AG20443 (cell line): ENCODE results near the gene IL10RA.
"Not testable (repeated sequence)": the region's sequence is repeated elsewhere in the genome, so short reads cannot be mapped to it uniquely, and the experiment has no call there.

ENCODE experiments used
- DNase-seq: peaks from one replicate; pipeline ENCODE4 v3.0.0; 2012; ENCODE audit warnings: low spot score, mixed read lengths

The IL10RA gene

DNA sequence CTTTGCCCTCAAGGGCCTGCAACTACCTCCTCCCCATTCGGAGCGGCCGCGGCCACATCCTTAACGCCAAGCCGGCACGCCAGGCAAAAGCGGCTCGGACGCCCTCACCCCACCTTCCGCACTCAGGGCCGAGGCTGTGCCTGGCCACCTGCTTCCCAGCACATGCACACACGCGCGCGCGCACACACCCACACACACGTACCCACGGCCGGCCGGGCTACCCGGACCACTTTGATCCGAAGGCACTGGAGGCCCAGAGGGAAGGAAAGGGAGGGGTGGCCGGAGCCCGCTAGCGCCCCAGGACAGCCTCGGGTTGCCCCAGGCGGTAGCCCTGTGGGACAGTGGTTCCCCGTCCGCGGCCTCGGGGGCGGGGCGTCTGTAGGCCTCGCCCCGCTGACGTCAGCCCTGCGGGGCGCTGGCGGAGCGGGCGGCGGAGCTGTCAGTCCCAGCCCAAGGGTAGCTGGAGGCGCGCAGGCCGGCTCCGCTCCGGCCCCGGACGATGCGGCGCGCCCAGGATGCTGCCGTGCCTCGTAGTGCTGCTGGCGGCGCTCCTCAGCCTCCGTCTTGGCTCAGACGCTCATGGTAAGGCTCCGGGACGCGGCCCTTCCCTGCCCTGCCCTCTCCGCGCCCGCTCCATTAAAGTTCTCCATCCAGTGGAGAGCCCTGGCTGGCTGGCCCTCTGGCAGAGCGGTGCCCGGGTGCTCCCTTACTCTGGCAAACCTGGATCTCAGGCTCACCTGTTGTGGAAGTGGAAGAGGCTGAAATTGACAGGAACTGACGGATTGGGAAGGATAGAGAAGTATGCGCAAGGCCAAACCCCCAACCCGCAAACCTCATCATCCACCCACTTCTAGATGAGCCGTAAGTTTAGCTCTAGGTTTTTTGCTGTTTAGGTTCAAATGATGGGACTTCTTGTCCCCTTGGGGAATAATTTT lies at the start of gene IL10RA:
Gene IL10RA (plus strand): TSS at position 442 of the 935 bp plus-strand sequence. CDS start 74 bp downstream, at position 516.
- peak; percentile 82 for DNase-seq

DNA sequence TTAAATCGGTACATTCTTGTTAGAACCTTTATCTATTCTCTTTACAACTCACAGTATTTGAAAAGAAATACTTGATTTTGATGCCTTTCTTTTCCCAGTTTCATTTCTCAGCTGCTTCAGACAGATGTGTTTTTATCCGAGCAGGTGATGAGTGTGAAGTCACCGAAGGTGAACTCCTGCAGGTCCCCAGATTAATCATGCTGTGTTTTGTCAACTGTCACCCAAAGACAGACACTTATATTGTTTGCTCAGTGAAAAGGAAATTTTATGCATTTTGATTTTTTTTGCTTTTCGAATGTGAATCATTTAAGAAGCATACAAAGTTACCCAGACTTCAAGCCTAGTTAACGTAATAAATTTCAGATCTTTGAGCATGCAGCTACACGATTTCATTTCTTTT lies 49.2 kb upstream of the IL10RA start:
- DNase-seq: no peak

DNA sequence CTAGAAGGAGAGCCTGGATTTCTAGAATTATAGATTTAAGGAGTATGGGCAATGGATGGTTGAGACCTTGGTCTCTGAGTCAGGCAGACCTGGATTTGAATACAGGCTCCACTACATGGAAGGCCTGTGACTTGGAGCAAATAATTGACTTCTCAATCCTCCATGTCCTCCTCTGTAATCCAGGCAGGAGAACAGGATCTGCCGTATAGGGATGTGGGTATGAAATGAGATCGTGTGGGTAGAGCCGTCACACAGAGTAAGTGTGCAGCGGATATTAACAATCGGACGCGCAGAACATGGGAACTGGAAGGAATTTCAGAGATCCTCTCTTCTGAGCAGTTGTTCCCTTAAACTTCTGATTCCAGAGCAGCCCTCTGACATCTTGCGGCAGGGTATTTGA lies 45.5 kb upstream of the IL10RA start:
- peak; percentile 2 for DNase-seq

DNA sequence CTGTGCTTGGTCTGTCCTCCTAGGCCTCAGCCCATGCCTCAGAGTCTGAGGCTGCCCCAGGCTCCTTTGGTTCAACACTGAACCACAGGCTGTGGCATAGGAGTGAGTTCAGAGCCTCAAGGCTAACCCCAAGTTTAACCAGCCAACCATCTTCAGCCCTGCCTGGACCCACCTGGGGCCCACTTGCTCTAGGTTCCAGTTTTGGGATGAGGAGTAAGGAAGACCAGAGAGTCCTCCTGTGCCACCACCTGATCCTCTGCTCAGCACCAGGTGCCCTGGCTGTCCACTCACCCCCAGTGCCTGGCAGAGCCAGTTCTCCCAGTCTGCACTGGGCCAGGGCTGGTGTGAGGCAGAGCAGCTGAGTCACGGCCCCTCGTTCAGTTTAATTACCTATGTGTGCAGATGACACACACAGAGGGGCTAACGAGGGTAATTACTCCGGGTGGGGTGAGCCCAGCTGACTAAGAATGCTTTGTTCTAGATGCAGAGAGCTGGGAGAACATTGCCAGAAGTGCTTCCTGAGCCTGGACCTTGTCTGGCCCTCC lies 45.0 kb upstream of the IL10RA start:
- DNase-seq: peak; percentile 5

DNA sequence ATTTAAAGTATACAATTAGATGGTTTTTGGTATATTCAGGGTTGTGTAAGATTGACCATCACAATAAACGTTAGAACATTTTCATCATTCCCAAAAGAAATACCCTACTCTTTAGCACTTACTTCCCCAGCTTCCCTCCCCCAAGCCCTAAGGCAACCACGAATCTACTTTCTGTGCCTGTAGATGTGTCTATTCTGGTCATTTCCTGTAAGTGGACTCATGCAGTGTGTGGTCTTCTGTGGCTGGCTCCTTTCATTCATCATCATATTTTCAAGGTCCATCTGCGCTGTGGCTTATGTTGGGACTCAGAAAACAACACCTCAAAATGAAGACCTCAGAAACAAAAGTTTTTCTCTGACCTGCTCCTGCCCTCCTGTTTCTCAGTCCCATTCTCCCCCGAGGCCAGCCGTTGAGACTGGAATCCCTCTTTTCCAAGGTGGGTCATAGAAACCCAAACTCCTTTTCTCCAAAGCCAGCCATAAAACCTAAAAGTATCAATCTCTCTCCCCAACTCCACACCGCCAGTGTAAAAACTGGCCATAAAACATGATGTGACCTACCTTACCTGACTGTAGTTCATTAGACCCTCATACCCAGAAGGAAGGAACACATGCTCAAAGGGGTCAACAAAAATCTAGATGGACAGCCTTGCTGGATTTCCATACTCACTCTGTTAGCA lies 44.1 kb upstream of the IL10RA start:
- DNase-seq: peak; percentile 2

DNA sequence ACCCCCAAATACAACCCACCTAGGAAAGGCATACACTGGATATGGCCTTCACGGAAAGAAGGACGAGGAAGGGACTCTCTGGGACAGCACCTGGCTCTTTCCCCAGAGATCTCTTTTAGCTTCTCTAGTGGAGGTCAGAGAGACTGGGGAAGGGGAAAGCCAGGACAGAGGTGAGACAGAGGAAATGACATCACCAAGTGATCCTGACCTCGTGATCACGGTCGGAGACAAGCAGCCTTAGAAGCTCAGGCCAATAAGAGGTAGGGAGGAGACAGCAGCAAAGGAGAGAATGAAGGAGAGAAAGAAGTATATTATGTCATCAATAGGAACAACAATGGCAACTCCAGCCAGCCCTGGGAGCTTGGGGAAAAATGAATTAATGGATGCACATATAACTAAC lies 41.6 kb upstream of the IL10RA start:
- peak; percentile 1 for DNase-seq

DNA sequence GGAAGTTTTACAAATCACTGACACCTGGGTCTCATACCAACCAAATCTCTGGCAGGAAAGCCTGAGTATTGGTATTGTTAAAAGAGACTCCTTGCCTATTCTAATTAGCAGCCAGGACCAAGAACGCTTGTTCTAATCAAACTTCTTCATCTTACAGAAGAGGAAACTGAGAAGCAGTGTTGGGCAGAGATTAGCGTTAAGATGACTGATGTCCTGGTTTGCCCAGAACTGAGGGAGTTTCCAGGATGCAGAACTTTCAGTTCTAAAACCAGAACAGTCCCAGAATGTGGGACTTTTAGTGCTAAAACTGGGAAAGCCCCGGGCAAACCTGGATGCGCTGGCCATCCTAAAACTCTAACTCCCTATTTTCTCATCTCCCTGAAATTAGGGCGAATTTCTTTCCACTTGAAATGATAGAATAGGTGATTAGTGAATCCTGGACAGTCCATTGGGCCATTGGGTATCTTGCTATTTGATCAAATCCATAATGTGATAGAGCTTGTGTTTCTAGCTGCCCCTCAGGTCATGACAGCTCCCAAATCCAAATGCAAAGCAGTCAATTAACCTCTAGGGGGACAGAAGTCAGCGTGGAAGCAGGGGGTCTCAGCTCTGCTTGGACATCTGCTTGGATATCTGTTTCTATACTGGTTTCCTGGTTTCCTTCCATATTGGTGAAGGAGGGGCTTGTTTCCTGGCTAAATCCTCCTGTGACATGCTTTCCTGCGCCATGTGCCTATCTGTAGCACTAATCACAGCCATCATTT lies 41.0 kb upstream of the IL10RA start:
- DNase-seq: peak; percentile 1

DNA sequence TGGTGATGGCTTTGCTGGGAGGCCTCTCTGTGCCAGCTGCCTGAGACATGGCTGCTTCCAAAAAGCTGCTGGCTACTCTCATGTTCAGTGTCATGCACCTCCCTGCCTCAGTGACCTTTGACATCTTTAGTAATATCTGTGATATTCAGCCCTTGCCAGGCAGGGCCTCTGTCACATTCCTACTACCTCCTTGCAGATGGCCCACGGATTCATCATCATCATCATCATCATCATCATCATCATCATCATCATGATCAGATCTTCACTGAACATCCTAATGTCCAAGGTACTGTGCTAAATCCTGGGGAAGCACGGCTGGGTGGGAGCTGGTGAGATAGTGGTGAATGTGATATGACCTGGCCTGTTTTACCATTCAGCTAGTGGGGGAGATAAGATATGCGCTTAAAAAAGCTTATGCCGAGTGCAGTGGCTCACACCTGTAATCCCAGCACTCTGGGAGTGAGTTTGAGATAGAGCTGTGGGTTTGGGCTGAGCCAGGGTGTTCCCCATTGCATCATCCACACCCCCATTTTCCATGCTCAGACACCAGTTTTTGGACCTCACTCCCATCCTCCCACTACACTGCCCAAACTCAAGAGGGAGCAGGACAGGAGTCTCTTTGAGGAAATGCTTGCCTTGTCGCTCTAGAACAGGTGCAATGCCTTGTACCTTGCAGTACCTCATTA lies 39.9 kb upstream of the IL10RA start:
- peak; percentile 2 for DNase-seq

DNA sequence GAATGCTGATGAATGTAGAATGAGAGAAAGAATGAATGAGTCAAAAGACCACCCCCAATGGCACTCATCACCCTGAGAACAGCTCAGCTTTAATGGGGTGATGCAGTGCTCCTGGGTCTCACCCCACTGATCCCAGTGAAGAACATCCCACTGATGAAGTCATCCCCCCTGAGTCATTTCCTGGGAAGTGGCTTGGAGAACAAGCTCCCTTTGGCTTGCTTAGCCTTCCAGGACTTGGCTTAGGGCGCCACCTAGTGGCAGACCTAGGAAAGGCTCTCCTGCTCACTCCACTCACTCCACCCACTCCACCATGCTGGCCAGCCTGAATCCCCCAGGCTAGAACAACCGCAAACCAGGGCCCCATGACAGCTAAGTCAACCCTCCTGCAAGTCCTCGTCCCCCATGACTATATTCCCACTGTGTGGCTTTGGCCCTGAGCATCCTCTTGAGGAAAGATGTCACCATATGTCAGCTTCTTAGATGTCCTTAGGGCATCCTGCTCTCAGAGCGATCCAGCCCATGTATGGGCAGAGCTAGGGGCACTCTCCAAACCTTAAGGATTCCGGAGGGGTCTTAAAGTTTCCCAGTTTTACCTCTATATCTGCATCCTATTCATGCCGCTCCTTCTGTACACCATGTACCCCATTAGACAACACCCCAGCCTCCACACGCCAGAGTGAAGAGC lies 39.2 kb upstream of the IL10RA start:
- DNase-seq: peak; percentile 93

DNA sequence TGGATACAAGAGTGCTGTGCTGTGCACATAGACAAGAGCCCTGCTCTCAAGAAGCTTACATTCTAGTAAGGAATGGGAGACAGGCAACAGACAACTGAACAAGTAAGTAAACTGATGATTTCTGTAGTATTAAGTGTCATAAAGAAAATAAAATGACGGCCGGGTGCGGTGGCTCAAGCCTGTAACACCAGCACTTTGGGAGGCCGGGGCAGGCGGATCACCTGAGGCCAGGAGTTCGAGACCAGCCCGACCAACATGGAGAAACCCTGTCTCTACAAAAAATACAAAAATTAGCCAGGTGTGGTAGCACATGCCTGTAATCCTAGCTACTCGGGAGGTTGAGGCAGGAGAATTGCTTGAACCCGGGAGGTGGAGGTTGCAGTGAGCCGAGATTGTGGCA lies 38.4 kb upstream of the IL10RA start:
- DNase-seq: not testable (repeated sequence)

DNA sequence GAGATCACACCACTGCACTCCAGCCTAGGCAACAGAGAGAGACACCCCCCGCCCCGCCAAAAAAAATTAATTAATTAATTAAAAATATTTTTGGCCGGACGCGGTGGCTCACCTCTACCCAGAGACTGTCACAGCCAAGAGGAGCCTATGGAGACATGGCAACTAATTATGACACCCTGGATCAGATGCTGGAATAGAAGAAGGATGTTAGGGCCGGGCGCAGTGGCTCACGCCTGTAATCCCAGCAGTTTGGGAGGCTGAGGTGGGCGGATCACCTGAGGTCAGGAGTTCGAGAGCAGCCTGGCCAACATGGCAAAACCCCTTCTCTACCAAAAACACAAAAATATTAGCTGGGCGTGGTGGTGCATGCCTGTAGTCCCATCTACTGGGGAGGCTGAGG lies 37.7 kb upstream of the IL10RA start:
- DNase-seq: not testable (repeated sequence)

DNA sequence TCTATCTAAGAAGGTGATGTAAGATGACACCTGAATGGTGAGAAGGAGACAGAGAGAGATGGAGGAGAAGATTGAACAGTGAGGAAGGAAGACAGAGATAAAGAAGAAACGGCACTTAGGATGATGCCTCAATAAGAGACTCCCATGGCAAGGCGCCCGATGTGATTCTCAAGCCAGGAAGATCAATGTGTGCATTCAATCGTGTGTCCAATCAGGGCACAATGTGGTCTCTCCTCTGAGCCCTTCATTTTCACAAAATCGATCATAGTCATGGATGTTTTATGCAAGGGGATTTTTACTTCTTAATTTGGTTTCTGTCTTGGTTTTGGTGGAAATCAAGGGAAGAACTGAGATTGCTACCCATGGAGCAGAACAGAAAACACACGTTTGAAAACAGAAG lies 37.1 kb upstream of the IL10RA start:
- peak; percentile 2 for DNase-seq

DNA sequence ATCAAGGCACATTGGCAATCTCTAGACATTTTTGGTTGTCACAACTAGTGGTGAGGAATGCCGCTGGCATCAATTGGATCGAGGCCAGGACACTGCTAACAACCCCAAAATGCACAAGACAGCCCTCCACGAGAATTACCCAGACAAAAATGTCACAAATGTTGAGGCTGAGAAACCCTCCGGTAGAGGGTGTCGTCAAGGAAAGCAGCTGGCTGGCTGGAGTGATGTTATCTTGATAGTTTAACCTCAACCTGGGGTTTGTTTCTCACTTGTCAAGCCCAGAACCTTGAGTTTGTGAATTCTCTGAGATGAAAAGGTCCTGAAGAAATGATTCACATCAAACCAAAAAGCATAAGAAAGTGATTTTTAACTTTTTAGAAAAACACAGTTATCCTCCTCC lies 35.9 kb upstream of the IL10RA start:
- DNase-seq: peak; percentile 4

DNA sequence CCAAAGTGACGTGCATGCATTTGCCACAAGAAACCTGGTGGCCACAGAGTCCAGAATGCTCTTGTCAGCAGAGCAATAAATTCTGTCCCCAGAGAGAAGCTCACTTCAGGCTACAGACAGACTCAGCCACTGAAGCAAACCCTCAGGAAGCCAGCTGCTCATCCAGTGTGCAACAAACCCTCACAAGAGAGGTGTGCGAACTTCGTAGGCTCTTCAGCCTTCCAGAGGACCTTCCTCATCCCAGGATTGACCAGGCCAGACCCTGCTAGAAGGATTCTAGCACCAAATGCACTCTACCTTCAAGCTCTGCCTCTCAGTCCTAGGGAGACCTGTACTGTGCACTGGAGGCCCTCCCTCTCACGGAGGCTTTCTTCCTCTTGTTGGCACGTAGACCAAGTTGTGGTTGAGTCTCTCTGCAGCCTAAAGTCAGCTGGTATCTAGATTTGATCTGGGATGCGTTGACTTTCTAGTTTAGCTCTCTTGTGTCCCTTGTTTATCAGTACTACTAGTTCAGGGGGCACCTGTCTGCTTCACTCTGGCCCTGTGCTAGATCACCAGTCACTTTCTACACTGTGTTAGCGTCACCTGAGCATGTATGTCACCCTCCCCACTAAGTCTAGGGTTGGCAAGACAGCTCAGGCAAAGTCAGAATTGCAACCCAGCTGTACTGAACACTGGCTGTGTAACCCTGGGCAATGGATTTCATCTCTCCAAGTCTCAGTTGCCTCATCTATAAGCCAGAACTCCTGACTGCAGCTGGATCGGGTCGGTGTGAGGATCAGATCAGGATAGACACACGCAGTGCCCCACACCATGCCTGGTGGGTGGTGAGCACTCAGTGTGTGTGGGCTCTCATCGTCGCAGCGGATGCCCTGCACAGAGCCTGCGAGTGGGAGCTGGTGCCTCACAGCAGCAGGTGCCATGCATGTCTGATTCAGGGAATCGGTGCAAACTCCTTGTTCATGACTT lies 34.9 kb upstream of the IL10RA start:
- peak; percentile 3 for DNase-seq

DNA sequence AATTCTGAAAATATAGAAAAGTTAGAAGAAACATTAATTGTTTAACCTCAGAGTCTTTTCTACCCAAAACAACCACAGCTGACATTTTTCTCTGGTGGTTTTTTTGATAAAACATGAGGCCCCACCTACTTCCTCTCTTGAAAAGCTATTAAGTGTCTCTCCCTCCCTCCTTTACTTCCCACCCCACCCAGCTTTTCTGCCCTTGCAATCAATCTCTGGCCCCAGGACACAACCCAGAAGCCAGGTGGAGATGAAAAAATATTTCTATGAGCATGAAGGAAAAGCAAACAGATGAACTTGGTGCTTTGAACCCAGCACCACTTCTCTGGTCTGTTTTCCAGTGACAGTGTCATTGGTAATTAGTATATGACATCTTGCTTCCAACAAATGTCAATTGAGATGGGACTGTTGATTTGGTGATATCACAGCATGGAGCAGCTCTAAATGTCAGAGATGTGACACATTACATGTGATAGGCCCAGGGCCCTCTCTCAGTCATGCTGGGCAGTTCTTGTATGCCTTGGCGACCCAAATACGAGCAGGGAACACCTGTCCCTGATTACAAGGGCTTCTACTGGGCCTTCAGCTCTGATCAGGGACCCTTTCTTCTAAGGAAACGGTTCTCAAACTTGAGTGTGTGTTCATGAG lies 33.0 kb upstream of the IL10RA start:
- peak; percentile 2 for DNase-seq

DNA sequence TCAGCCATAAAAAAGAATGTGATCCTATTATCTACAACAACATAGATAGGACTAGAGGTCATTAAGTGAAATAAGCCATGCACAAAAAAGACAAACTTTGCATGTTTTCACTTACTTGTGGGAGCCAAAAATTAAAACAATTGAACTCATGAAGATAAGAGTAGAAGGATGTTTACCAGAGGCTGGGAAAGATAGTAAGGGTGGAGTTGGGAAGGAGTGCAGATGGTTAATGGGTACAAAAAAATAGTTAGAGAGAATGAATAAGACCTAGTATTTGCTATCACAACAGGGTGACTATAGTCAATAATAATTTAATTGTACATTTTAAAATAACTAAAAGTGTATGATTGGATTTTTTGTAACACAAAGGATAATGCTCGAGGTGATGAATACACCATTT lies 27.2 kb upstream of the IL10RA start:
- no peak for DNase-seq

DNA sequence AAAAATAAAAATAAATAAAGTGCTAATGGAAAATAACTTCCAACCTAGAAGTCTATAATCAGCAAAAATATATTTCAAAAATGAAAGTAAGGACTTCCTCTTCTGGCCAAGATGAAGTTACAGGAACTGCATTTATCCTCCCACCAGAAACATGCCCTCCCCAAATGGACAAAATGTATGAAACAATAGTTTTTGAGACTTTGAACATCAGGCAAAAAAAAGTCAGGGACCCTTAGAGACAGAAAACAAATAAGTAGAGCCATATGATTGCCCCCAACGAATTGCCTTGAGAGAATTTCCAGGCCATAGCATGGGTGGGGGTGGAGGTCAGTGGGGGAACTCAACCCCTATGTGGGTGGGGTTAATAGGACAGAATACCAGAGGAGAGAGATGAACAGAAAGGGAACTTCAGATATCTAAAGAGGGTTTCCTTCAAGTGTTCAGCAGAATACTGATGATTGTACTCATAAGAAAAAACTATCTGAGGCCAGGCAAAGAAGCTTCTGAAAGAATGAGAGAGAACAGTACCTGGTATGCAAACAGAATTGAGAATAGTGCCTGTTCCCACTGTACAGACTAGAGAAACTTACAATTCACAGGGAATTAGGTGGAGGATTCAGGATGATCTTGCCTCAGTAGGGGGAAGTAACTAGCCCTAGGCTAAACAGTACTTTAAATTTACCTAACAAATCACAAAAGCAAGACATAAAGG lies 26.6 kb upstream of the IL10RA start:
- peak; percentile 1 for DNase-seq

DNA sequence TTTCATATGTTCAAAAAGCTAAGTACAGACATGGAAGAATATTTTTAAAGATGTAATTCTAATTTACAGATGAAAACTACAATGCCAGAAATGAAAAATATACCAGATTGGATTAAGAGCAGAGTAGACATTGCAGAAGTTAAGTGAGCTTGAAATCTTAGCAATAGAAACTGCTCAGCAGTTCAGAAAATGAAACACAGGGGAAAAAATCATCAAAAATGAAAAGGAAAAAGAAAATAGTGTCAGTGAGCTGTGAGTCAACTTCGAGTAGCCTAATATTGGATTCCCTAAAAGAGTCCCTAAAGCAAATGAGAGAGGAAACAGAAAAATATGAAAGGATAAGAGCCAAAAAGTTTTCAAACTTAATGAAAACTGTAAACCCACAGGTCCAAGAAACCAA lies 25.8 kb upstream of the IL10RA start:
- DNase-seq: no peak

DNA sequence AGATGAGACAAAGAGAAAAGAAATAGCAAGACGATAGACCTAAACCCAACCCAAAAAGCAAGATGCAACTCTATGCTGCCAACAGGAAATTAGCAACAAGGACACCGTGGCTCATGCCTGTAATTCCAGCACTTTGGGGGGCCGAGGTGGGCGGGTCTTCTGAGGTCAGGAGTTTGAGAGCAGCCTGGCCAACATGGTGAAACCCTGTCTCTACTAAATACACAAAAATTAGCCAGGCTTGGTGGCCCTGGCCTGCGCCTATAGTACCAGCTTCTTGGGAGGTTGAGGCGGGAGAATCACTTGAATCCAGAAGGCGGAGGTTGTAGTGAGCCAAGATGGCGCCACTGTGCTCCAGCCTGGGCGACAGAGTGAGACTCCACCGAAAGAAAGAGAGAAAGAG lies 24.3 kb upstream of the IL10RA start:
- no peak for DNase-seq
